Measurements from ENCODE around the gene SATB2. TPM values are rescaled to one million over a fixed set of nuclear protein-coding genes. Genes with fewer than 3 reads are reported as not detected.

Gene SATB2
- polyA plus RNA-seq, 1 of the 3 experiments (the other 2 are of a cell fraction), result 0.13 TPM

DNA sequence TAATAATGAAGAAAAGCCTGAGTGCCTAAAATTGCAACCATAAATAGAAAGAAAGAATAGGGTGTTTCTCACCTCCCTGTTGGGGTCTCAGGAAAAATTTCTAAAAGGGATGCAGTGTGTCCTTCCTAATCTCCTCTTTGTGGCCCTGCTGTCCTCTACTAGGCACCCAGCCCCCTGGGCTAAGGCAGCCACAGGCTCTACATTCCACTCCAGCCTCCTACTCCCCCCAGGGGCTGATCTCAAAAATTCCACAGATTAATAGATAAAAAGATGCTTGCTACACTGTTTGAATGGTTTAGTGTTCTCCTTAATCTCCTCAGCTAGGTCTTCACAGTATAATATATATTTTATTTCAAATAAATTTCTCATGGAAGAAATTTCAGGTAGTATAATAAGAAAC, 17.6 kb downstream of the SATB2 start:
- no peaks in the 10 kb centered on the region for H3K4me1 ChIP-seq (ENCODE audit: control insufficient read depth in 1 of 2, insufficient read depth in 2 of 2, low read depth in 1 of 2, low read length in 1 of 2)
- H4K20me1 ChIP-seq (ENCODE audit: insufficient read depth), result no peaks in the 10 kb centered on the region
- H3K9me2 ChIP-seq, result no peaks in the 10 kb centered on the region
- peaks cover 12% of the 10 kb centered on the region; the same call in 1 of the 2 replicates for H3K27me3 ChIP-seq (ENCODE audit: insufficient read depth)
- CTCF ChIA-PET, result no interaction called here
- H3K9me3 ChIP-seq, result no peaks in the 10 kb centered on the region
- no peak for DNase-seq
- POLR2A ChIA-PET, result no interaction called here
- H3K79me2 ChIP-seq (ENCODE audit: insufficient read depth), result no peaks in the 10 kb centered on the region
- H3F3A ChIP-seq (replicated peaks; ENCODE audit: insufficient read depth), result no peaks in the 10 kb centered on the region
- no peak overlapping the region for H2AFZ ChIP-seq (ENCODE audit: low read depth)
- H3K4me2 ChIP-seq, result no peak overlapping the region
- no peak for TF ChIP-seq RFX5 (IDR thresholded peaks at IDR 0.05; ENCODE audit: low read length)
- TF ChIP-seq NRF1 (IDR thresholded peaks at IDR 0.05; ENCODE audit: low read depth, low read length), result no peak
- no peak for TF ChIP-seq RAD21 (IDR thresholded peaks at IDR 0.05; ENCODE audit: low read length)
- no peak for TF ChIP-seq NFIC (IDR thresholded peaks at IDR 0.05; ENCODE audit: borderline replicate concordance)
- no peak for TF ChIP-seq FOXJ3 (CRISPR knock-in tag; IDR thresholded peaks at IDR 0.05)
- H3K36me3 ChIP-seq (replicated peaks in 1 of 2; ENCODE audit: control insufficient read depth in 1 of 2, insufficient read depth in 2 of 2, low read length in 1 of 2), result no peaks in the 10 kb centered on the region
- H3K9ac ChIP-seq, result no peak overlapping the region
- no peak overlapping the region for H3K4me3 ChIP-seq (ENCODE audit: low read depth in 2 of 2, low read length in 1 of 2)
- no peak overlapping the region for H3K27ac ChIP-seq (ENCODE audit: low read depth in 2 of 2, low read length in 1 of 2)

DNA sequence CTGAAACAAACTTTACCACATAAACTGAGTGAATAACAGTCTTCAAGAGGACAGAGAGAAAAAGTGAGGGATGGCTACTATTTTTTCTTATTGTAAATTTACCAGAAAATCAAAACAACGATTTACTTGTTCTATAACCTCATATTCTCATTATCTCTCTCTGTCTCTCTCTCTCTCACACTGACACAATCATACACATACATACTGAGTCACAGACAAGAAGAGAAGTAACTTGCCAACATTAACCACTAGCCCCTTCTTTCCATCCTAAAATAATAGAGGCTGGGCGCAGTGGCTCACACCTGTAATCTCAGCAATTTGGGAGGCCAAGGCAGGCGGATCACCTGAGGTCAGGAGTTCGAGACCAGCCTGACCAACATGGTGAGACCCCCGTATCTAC, 18.2 kb downstream of the SATB2 start:
- no peaks in the 10 kb centered on the region for H3K79me2 ChIP-seq (ENCODE audit: insufficient read depth)
- TF ChIP-seq, protein P1, sequence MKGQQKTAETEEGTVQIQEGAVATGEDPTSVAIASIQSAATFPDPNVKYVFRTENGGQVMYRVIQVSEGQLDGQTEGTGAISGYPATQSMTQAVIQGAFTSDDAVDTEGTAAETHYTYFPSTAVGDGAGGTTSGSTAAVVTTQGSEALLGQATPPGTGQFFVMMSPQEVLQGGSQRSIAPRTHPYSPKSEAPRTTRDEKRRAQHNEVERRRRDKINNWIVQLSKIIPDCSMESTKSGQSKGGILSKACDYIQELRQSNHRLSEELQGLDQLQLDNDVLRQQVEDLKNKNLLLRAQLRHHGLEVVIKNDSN (IDR thresholded peaks at IDR 0.05; ENCODE audit: borderline replicate concordance, low read depth), result no peak
- TF ChIP-seq FOXJ3 (CRISPR knock-in tag; IDR thresholded peaks at IDR 0.05) (no peak), RXRA (IDR thresholded peaks at IDR 0.05; ENCODE audit: borderline replicate concordance, low read depth) (no peak), EZH2phosphoT487 (IDR thresholded peaks at IDR 0.05; ENCODE audit: borderline replicate concordance, low read depth) (no peak), GABPA (IDR thresholded peaks at IDR 0.05; ENCODE audit: low read depth) (no peak), POLR2AphosphoS5 (IDR thresholded peaks at IDR 0.05; ENCODE audit: low read depth, low read length) (no peak), RFX5 (IDR thresholded peaks at IDR 0.05; ENCODE audit: low read length) (no peak), GATA2 (CRISPR knock-in tag; IDR thresholded peaks at IDR 0.05) (no peak)
- TF ChIP-seq, protein P2, sequence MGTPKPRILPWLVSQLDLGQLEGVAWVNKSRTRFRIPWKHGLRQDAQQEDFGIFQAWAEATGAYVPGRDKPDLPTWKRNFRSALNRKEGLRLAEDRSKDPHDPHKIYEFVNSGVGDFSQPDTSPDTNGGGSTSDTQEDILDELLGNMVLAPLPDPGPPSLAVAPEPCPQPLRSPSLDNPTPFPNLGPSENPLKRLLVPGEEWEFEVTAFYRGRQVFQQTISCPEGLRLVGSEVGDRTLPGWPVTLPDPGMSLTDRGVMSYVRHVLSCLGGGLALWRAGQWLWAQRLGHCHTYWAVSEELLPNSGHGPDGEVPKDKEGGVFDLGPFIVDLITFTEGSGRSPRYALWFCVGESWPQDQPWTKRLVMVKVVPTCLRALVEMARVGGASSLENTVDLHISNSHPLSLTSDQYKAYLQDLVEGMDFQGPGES (IDR thresholded peaks at IDR 0.05; ENCODE audit: low read depth, low read length), result no peak
- TF ChIP-seq, protein P3, sequence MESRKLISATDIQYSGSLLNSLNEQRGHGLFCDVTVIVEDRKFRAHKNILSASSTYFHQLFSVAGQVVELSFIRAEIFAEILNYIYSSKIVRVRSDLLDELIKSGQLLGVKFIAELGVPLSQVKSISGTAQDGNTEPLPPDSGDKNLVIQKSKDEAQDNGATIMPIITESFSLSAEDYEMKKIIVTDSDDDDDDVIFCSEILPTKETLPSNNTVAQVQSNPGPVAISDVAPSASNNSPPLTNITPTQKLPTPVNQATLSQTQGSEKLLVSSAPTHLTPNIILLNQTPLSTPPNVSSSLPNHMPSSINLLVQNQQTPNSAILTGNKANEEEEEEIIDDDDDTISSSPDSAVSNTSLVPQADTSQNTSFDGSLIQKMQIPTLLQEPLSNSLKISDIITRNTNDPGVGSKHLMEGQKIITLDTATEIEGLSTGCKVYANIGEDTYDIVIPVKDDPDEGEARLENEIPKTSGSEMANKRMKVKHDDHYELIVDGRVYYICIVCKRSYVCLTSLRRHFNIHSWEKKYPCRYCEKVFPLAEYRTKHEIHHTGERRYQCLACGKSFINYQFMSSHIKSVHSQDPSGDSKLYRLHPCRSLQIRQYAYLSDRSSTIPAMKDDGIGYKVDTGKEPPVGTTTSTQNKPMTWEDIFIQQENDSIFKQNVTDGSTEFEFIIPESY (IDR thresholded peaks at IDR 0.05; ENCODE audit: borderline replicate concordance, low read depth), result no peak
- no peaks in the 10 kb centered on the region for H3K36me3 ChIP-seq (replicated peaks in 1 of 2; ENCODE audit: control insufficient read depth in 1 of 2, insufficient read depth in 2 of 2, low read length in 1 of 2)
- no peak for DNase-seq
- no peaks in the 10 kb centered on the region for H3K9me2 ChIP-seq
- ChIA-PET POLR2A (no interaction called here), CTCF (interaction anchor here (1.3 kb wide), 1 partner anchor 16 kb away, joined by 3 read pairs; no protein-coding TSS in a partner anchor)
- no peak overlapping the region for H3K4me3 ChIP-seq (ENCODE audit: low read depth in 2 of 2, low read length in 1 of 2)
- no peak overlapping the region for H3K27ac ChIP-seq (ENCODE audit: low read depth in 2 of 2, low read length in 1 of 2)
- H3K4me2 ChIP-seq, result no peak overlapping the region
- WGBS (ENCODE audit: low lambda C conversion rate), result 8% methylated on average over 5 of the region's 5 CpGs
- peaks cover 12% of the 10 kb centered on the region; the same call in 1 of the 2 replicates for H3K27me3 ChIP-seq (ENCODE audit: insufficient read depth)
- no peak overlapping the region for H3K9ac ChIP-seq
- H2AFZ ChIP-seq (ENCODE audit: low read depth), result no peak overlapping the region
- no peaks in the 10 kb centered on the region for H3F3A ChIP-seq (replicated peaks; ENCODE audit: insufficient read depth)
- no peaks in the 10 kb centered on the region for H3K4me1 ChIP-seq (ENCODE audit: control insufficient read depth in 1 of 2, insufficient read depth in 2 of 2, low read depth in 1 of 2, low read length in 1 of 2)
- H4K20me1 ChIP-seq (ENCODE audit: insufficient read depth), result no peaks in the 10 kb centered on the region
- H3K9me3 ChIP-seq, result no peaks in the 10 kb centered on the region
